ENCODE results near the gene TMEM218.

GRCh38 chr11:125153837-125154236 is 42.4 kb upstream of the TMEM218 start:
- TF ChIP-seq EZH2 (IDR thresholded peaks at IDR 0.05; ENCODE audit: insufficient read depth, poor library complexity, severe bottlenecking), result no peak
- no peak for TF ChIP-seq EZH2phosphoT487 (IDR thresholded peaks at IDR 0.05; ENCODE audit: insufficient read depth, low read depth)

Measured in GM23248 (cell line).